Spleen (tissue), 7 donors: Measurements from ENCODE around the gene CGNL1.

ENCODE experiments used
- CTCF ChIP-seq, 11 experiments: fragments of 200-600 bp in 7 of 11; fragments of 450-650 bp in 4 of 11; sonication (generic) in 4 of 11; IDR thresholded peaks in 8 of 11; conservative IDR thresholded peaks in 3 of 11; 1 replicate in 7 of 11; 2 replicates in 4 of 11; pipeline versions ENCODE4 v1.4.0 to v1.8.0; 2016 to 2021; ENCODE audit warnings: antibody characterized with exemption in 11 of 11, inconsistent platforms in 4 of 11, mild to moderate bottlenecking in 1 of 11
- POLR2A ChIP-seq, 3 donors: fragments of 450-650 bp; IDR thresholded peaks; one replicate each; pipeline ENCODE4 v1.5.1; 2017; ENCODE audit warnings: antibody characterized with exemption in 3 of 3, mild to moderate bottlenecking in 1 of 3
- donor health status: DM: no; HTN: no; CAD: no; lungs with moderate emphysema.
- donor health status: DM: no; HTN: no; CAD: no.
- donor health status: DM: no; HTN: no; CAD: no.

DNA sequence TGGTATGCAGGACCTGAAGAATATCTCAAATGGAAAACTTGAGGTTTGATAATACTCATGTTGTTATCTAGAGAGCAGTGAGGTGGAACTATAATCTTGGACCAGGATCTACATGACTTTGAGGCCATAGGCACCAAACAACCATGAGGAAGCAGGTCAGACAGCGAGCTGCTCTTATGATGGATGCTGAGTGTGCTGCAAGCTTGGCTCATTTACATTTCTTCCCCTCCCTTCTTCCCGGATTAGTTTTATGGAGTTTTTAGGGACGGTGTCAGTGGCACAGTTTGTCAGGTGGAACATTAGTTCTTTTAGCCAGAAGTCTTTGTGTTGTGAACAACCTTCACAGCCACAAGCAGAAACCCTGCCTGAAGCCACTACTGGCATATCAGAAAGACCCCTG lies 207.4 kb downstream of the CGNL1 start:
- TF ChIP-seq CTCF (IDR thresholded peaks at IDR 0.05 in 8 of 11, conservative IDR thresholded peaks at IDR 0.05 in 3 of 11): no peak
- TF ChIP-seq POLR2A (IDR thresholded peaks at IDR 0.05): no peak
